Eye (tissue), 1 donor: ENCODE results near the gene KANK2.
"Not testable (repeated sequence)": the region's sequence is repeated elsewhere in the genome, so short reads cannot be mapped to it uniquely, and the experiment has no call there.

Source experiments
- DNase-seq: peaks from one replicate; pipeline ENCODE4 v3.0.0-alpha.2; 2015

KANK2 gene

DNA sequence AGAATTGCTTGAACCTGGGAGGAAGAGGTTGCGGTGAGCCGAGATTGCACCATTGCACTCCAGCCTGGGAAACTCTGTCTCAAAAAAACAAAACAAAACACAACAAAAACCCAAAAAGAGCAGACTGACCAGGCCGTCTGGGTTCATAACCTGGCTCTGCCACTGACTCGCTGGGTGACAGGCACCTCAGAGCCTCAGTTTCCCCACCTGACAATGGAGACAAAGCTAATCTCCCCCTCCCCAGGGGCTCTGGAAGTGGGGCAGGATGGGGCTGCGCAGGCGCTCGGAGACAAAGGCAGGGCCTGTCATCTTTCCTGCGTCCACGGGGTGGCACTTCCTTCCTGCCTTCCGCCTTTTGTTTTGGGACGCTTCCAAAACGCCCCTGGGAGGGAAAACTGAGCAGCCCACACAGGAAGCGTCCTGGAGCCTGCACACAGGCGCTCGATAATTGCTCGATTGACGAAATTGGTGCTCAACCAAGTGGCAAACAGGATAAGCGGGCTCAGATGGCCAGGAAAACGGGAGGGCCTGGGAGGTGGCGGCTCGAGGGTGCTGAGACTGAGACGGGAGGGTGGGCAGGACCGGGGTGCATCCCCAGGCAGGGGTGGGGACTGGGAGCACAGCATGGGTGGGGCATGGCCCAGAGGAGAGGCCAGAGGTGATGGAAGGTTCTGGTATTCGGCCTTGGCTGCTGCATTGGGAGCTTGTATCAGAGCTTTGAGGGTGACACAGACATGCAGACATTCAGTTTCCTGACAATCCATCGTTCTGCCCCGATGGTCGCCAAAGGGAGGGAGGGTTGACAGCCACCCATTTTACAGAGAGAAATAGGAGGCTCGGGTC is 59.6 kb downstream of the KANK2 start:
- peak; percentile 97 for DNase-seq

DNA sequence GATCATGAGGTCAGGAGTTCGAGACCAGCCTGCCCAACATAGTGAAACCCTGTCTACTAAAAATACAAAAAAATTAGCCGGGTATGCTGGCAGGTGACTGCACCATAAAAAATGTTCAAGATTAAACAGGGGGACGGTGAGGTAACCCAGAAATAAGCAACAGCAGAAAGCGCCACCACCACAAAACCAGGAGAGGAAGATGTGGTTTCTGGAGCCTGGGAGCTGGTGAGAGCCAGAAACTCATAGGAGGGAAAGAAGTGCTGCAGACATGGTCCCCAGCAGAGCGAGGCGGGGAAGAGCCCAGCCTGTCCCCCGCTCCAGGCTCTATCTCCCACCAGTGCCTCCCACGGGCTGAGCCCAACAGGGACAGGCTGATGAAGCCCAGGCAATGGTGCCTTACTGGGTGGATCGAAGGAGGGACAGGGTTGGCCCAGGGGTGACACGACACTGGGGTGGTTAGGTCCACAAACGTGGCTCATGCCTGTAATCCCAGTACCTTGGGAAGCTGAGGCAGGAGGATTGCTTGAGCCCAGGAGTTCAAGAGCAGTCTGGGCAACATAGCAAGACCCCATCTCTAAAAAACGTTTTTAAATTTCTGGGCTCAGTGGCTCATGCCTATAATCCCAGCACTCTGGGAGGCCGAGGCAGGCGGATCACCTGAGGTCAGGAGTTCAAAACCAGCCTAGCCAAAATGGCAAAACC is 60.8 kb downstream of the KANK2 start:
- DNase-seq = no peak

GRCh38 chr19:11131471-11131870 is 65.9 kb downstream of the KANK2 start:
- no peak for DNase-seq

DNA sequence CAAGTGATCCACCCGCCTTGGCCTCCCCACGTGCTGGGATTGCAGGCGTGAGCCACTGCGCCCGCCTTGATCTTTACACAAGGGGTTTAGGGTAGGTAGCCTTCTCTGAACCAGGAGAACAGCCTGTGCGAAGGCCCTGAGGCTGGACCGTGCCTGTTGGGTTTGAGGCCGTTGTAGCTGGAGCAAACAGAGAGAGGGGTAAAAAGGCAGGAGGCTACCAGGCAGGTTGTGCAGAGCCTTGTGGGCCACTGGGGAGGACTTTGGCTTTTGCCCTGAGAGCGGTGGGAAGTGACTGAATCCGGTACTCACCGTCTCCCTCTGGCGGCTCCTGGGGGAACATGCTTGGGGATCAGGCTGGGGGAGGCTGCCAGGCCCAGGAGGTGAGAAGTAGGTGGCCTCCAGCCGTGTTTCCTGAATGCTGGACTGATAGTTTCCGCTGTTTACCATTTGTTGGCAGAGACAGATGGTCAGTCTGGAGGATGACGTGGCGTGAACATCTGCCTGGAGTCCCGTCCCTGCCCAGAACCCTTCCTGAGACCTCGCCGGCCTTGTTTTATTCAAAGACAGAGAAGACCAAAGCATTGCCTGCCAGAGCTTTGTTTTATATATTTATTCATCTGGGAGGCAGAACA is 66.4 kb downstream of the KANK2 start:
- DNase-seq = peak; percentile 83

DNA sequence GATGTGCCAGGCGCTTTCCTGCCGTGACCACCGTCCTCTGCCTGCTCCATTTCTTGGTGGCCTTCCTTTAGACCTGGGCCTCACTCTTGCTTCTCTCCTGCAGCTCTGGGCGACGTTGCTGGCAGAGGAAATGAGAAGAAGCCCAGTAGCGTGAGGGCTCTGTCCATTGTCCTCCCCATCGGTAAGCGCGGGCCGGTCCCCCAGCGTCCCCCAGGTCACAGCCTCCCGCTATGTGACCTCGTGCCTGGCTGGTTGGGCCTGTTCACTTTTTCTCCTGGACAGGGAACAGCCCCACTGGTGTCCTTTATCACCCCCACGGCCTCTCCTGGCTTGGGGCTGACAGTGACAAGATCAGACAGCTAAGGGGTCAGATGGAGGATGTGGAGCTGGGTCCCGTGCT is 69.4 kb downstream of the KANK2 start:
- no peak for DNase-seq

- DNase-seq = peak; percentile 91
Observed at GRCh38 chr19:11125994-11126685, 71.2 kb downstream of the KANK2 start.

DNA sequence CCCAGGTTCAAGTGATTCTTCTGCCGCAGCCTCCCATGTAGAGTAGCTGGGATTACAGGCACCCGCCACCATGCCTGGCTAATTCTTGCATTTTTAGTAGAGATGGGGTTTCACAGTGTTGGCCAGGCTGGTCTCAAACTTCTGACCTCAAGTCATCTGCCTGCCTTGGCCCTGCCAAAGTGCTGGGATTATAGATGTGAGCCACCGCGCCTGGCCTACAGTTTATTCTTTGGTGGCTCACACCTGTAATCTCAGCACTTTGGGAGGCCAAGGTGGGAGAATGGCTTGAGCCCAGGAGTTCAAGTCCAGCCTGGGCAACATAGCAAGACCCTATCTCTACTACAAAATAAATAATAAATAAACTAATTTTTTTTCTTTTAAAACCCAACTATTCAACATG is 73.2 kb downstream of the KANK2 start:
- not testable (repeated sequence) for DNase-seq

DNA sequence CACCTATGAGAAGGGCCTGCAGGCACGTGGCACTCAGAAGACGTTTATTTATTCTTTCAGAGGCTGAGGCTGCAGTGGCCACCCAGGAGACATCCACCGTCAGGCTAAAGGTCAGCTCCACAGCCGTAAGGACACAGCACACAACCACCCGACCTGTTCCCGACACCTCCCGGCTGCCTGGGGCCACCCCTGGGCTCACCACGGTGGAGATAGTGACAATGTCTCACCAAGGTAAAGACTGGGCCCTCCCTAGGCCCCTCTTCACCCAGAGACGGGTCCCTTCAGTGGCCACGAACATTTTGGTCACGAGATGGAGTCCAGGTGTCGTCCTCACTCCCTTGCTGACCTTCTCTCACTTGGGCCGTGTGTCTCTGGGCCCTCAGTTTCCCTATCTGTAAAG is 74.2 kb downstream of the KANK2 start:
- DNase-seq = no peak

GRCh38 chr19:11121963-11122362 is 75.4 kb downstream of the KANK2 start:
- not testable (repeated sequence) for DNase-seq

DNA sequence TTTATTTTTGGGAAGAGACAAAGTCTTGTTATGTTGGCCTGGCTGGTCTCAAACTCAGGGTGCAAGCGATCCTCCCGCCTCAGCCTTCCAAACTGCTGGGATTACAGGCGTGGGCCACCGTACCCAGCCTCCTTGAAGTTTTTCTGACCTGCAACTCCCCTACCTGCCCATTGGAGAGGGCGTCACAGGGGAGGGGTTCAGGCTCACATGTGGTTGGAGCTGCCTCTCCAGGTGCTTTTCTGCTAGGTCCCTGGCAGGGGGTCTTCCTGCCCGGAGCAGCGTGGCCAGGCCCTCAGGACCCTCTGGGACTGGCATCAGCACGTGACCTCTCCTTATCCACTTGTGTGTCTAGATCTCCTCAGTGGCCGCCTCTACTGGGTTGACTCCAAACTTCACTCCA is 80.8 kb downstream of the KANK2 start:
- no peak for DNase-seq

DNA sequence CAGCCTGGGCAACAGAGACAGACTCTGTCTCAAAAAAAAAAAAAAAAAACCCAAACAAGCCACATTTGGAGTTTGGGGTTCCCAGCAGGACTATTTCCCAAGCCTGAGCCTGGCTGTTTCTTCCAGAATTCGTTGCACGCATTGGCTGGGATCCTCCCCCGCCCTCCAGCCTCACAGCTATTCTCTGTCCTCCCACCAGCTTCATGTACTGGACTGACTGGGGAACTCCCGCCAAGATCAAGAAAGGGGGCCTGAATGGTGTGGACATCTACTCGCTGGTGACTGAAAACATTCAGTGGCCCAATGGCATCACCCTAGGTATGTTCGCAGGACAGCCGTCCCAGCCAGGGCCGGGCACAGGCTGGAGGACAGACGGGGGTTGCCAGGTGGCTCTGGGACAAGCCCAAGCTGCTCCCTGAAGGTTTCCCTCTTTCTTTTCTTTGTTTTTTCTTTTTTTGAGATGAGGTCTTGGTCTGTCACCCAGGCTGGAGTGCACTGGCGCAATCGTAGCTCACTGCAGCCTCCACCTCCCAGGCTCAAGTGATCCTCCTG is 81.4 kb downstream of the KANK2 start:
- no peak for DNase-seq

GRCh38 chr19:11115042-11115441 is 82.3 kb downstream of the KANK2 start:
- DNase-seq = no peak
